Right lobe of liver (tissue), 4 donors: Measurements from ENCODE around the gene MYO9A.

Source experiments
- CTCF ChIP-seq, 4 donors: fragments of 200-600 bp in 3 of 4; fragments of 450-650 bp in 1 of 4; IDR thresholded peaks; one replicate each; pipeline versions ENCODE4 v1.5.1 to v1.8.0; 2016 to 2022; ENCODE audit warnings: antibody characterized with exemption in 4 of 4, mild to moderate bottlenecking in 2 of 4
- POLR2A ChIP-seq: fragments of 450-650 bp; IDR thresholded peaks from one replicate; pipeline ENCODE4 v1.6.1; 2017; ENCODE audit warnings: antibody characterized with exemption, mild to moderate bottlenecking
- donor health status: DM: no; HTN: no; CAD: no.
- donor health status: DM: no; HTN: no; CAD: no.
- donor health status: DM: no; HTN: yes; CAD: no.

- TF ChIP-seq CTCF (IDR thresholded peaks at IDR 0.05), result no peak
- no peak for TF ChIP-seq POLR2A
Measured at GRCh38 chr15:71776304-71776703, 341.6 kb downstream of the MYO9A start.
